KMS-11 (cell line): ENCODE data around the gene AJUBA.
A peak's percentile ranks its signal among the peaks of the same experiment; 100 is the strongest.

Experiments
- H2AFZ ChIP-seq: fragments of 200-600 bp; sonication (generic); 2 replicates; pipeline ENCODE4 v1.6.1; 2016; ENCODE audit warnings: antibody characterized with exemption, mixed run types, low read depth
- H3K27ac ChIP-seq: fragments of 200-600 bp; sonication (generic); 2 replicates; pipeline ENCODE4 v1.6.1; 2016; ENCODE audit warnings: mild to moderate bottlenecking, mixed run types
- H3K27me3 ChIP-seq: fragments of 200-600 bp; sonication (generic); 2 replicates; pipeline ENCODE4 v1.6.1; 2017; ENCODE audit warnings: mild to moderate bottlenecking, low read depth, mixed run types, moderate library complexity; ENCODE audit not compliant: insufficient read depth
- H3K36me3 ChIP-seq: fragments of 200-600 bp; sonication (generic); 2 replicates; pipeline ENCODE4 v1.6.1; 2017; ENCODE audit warnings: mild to moderate bottlenecking, mixed run types; ENCODE audit not compliant: insufficient read depth
- H3K4me1 ChIP-seq: fragments of 200-600 bp; sonication (generic); 2 replicates; pipeline ENCODE4 v1.6.1; 2016; ENCODE audit warnings: mild to moderate bottlenecking, low read depth, mixed run types; ENCODE audit not compliant: poor library complexity, severe bottlenecking
- H3K4me2 ChIP-seq: fragments of 200-600 bp; sonication (generic); 2 replicates; pipeline ENCODE4 v1.7.0; 2016; ENCODE audit warnings: mild to moderate bottlenecking, mixed run types
- H3K4me3 ChIP-seq: fragments of 200-600 bp; sonication (generic); IDR thresholded peaks from 2 replicates; pipeline ENCODE4 v1.6.1; 2017; ENCODE audit warnings: low read depth, low read length, mixed read lengths; ENCODE audit not compliant: insufficient read depth
- H3K79me2 ChIP-seq: fragments of 200-600 bp; sonication (generic); 2 replicates; pipeline ENCODE4 v1.6.1; 2016; ENCODE audit warnings: low read depth, mixed run types; ENCODE audit not compliant: insufficient read depth
- H3K9ac ChIP-seq: fragments of 200-600 bp; sonication (generic); 2 replicates; pipeline ENCODE4 v1.6.1; 2016; ENCODE audit warnings: mild to moderate bottlenecking, mixed run types
- H4K20me1 ChIP-seq: fragments of 200-600 bp; sonication (generic); 2 replicates; pipeline ENCODE4 v1.6.1; 2016; ENCODE audit warnings: mild to moderate bottlenecking, mixed run types; ENCODE audit not compliant: insufficient read depth
- TF ChIP-seq, protein P1 (sequence below): fragments of 200-600 bp; sonication (generic); conservative IDR thresholded peaks from 2 replicates; pipeline ENCODE4 v1.6.1; 2017; ENCODE audit warnings: low read depth, mild to moderate bottlenecking, antibody characterized with exemption, low read length, moderate library complexity, mixed read lengths

Gene AJUBA

DNA sequence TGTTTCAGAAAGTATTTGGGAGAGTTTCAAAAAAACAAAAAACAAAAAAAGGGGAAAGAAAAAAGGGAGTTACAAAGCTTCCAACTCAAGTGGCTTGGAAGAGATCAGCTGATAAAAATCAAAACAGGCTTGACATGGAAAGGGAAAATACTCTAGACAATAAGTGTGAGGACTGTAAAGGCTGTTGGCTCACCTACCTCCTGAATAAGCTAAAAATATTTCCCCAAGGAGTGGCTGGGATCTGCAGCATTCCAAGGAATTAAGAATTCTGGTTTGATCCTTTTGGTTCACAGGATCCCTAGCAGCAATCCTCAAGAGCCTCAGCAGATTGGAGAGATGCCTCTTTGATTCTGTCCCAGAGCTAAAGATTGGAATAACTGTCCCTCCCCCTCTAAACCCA lies 11.2 kb upstream of the AJUBA start:
- H3K4me1 ChIP-seq, result peaks cover 6% of the 10 kb centered on the region

DNA sequence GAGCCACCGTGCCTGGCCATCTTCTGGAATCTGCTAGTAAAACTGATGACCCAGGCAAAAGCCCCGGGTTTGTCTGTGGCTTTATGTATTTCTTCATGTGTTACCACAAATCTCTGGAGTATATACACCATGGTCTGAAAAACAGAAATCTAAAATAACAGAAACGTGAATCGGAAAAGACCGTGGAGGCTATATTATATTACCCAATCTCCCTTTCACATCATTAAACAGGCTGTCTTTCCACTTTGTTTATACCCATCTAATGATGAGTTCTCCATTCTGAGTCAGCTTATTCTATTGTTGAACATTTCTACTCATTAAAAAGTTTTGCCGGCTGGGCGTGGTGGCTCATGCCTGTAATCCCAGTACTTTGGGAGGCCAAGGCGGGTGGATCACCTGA lies 9.5 kb upstream of the AJUBA start:
- H3K4me1 ChIP-seq, result peaks cover 6% of the 10 kb centered on the region
- no peak overlapping the region for H3K27ac ChIP-seq
- H3K4me2 ChIP-seq, result no peak overlapping the region
- H2AFZ ChIP-seq, result no peak overlapping the region
- no peak overlapping the region for H3K4me3 ChIP-seq
- H4K20me1 ChIP-seq, result no peaks in the 10 kb centered on the region
- no peaks in the 10 kb centered on the region for H3K79me2 ChIP-seq
- H3K9ac ChIP-seq, result no peak overlapping the region
- TF ChIP-seq, protein P1, sequence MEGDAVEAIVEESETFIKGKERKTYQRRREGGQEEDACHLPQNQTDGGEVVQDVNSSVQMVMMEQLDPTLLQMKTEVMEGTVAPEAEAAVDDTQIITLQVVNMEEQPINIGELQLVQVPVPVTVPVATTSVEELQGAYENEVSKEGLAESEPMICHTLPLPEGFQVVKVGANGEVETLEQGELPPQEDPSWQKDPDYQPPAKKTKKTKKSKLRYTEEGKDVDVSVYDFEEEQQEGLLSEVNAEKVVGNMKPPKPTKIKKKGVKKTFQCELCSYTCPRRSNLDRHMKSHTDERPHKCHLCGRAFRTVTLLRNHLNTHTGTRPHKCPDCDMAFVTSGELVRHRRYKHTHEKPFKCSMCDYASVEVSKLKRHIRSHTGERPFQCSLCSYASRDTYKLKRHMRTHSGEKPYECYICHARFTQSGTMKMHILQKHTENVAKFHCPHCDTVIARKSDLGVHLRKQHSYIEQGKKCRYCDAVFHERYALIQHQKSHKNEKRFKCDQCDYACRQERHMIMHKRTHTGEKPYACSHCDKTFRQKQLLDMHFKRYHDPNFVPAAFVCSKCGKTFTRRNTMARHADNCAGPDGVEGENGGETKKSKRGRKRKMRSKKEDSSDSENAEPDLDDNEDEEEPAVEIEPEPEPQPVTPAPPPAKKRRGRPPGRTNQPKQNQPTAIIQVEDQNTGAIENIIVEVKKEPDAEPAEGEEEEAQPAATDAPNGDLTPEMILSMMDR, result no peak
- H3K36me3 ChIP-seq, result no peaks in the 10 kb centered on the region
- no peaks in the 10 kb centered on the region for H3K27me3 ChIP-seq

More for the DNA sequence above, 11.2 kb upstream of the AJUBA start:
- no peak overlapping the region for H2AFZ ChIP-seq
- H3K4me2 ChIP-seq, result no peak overlapping the region
- H3K36me3 ChIP-seq, result no peaks in the 10 kb centered on the region
- H3K9ac ChIP-seq, result no peak overlapping the region
- H4K20me1 ChIP-seq, result no peaks in the 10 kb centered on the region
- H3K27ac ChIP-seq, result no peak overlapping the region
- no peaks in the 10 kb centered on the region for H3K27me3 ChIP-seq
- no peak overlapping the region for H3K4me3 ChIP-seq
- TF ChIP-seq, protein P1, result no peak
- H3K79me2 ChIP-seq, result no peaks in the 10 kb centered on the region

DNA sequence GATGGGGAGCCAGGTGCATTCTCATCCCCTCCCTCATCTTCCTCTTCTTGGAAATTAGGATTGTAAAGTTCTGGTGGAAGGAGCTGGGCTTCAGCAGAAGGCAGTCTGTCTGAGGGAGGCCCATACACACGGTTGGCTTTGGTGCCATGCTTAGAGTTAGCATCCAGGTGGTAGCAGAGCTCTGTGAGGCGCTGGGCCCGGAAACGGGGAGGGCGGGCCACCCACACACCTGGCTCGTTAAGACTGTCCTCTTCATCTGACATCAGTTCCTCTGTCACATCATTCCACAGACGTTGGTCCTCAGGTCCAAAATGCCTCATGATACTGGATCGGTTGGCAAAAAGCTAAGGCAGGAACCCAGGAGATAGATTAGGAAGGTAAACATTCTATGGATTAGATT lies 4.9 kb upstream of the AJUBA start:
- Histone ChIP-seq H3K9ac (no peak overlapping the region), H3K36me3 (no peaks in the 10 kb centered on the region), H3K4me1 (no peaks in the 10 kb centered on the region), H2AFZ (no peak overlapping the region), H3K79me2 (no peaks in the 10 kb centered on the region), H3K27me3 (no peaks in the 10 kb centered on the region), H3K4me3 (no peak overlapping the region), H4K20me1 (no peaks in the 10 kb centered on the region), H3K4me2 (no peak overlapping the region), H3K27ac (no peak overlapping the region)
- TF ChIP-seq, protein P1, result no peak

DNA sequence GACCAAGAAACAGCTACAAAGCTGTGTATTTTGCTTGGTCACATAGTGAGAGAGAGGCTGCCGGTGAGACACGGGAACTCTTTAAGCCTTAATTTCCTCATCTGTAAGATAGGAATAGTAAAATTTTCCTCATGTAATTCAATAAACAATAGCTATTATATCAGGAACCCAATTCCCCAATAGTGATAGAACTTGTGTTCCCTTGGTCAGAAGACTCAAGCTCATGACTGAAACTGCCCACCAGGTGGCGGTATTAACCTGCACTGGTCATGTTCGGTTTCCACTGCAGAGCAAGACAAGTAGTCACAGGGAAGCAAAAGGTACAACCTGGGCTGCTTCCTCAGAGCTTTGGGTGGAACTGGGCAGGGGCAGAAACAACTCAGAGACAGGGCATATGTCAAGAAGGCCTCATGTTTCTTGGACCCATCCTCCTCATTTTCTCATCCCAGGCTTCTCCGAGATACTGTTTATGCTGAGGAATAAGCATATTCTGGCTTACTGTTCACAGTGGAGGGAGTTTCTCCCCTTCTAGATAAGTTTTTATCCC lies 4.2 kb upstream of the AJUBA start:
- H3K79me2 ChIP-seq, result no peaks in the 10 kb centered on the region
- TF ChIP-seq, protein P1, result peak; percentile 87
- H3K4me3 ChIP-seq, result no peak overlapping the region
- H3K27ac ChIP-seq, result no peak overlapping the region
- no peaks in the 10 kb centered on the region for H4K20me1 ChIP-seq
- no peak overlapping the region for H3K9ac ChIP-seq
- no peak overlapping the region for H3K4me2 ChIP-seq
- no peaks in the 10 kb centered on the region for H3K36me3 ChIP-seq
- H3K27me3 ChIP-seq, result no peaks in the 10 kb centered on the region
- no peaks in the 10 kb centered on the region for H3K4me1 ChIP-seq
- no peak overlapping the region for H2AFZ ChIP-seq
